Urothelium cell line (cell line): ENCODE results near the gene ARHGAP5.

Experiments
- DNase-seq: peaks from one replicate; pipeline ENCODE4 v3.0.0; 2011; ENCODE audit warnings: low spot score, mixed read lengths
- FAIRE-seq: peaks from 2 replicates; lab custom pipeline; 2011; peaks lifted over from hg19 to GRCh38; lab: Jason Lieb, UNC

The ARHGAP5 gene

DNA sequence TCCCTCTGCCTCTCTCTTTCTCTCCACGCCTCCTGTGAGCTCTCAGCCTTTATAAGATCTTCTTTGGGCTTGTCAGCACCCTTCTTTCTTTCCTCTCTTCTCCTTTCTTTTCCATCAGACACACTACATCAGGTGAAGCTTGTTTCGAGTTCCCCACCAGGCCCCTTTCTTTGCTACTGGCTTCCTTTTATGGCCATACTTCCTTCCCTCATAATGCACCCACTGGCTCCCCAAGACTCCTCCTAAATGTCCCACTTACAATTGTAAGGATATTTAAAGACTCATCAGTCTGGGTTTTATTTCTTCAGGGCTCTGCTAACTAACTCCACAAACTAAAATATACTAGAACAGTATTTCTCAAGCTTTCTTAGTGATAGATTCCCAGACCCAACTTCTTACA lies 129.4 kb downstream of the ARHGAP5 start:
- FAIRE-seq (no peak), DNase-seq (no peak)

DNA sequence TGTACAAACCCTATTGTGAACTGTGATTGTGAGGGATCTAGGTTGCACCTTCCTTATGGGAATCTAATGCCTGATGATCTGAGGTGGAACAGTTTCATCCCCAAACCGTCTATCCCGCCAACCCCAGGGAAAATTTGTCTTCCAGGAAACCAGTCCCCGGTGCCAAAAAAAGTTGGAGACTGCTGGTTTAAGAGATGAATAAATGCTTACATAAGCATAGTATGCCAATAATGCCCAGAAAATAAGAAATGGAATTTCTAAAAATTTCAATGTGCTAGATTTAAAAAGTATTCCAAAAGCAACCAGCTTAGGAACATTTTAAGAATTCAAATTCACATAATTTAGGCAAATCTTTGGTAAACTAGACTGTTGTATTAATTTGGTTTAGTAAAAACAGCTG lies 131.4 kb downstream of the ARHGAP5 start:
- FAIRE-seq = no peak
- DNase-seq = no peak
